Endodermal cell (in vitro differentiated cells): Measurements from ENCODE around the gene GDF9. TPM values are rescaled to one million over a fixed set of nuclear protein-coding genes. Genes with fewer than 3 reads are reported as not detected.

ENCODE experiments used
- DNase-seq: peaks from one replicate; pipeline ENCODE4 v3.0.0-alpha.2; 2017
- H3K27ac ChIP-seq: 2 replicates; pipeline ENCODE4 v1.5.1; 2013; ENCODE audit warnings: mild to moderate bottlenecking, low read depth, low read length, moderate library complexity
- H3K27me3 ChIP-seq: 2 replicates; pipeline ENCODE4 v1.6.1; 2013; ENCODE audit warnings: mild to moderate bottlenecking, low read length, moderate library complexity; ENCODE audit not compliant: insufficient read depth, control insufficient read depth, poor library complexity, severe bottlenecking
- H3K36me3 ChIP-seq: 2 replicates; pipeline ENCODE4 v1.7.0; 2013; ENCODE audit warnings: mild to moderate bottlenecking, low read length, moderate library complexity; ENCODE audit not compliant: control insufficient read depth, insufficient read depth
- H3K4me1 ChIP-seq: one replicate; pipeline ENCODE4 v1.7.0; 2013; ENCODE audit warnings: low read length; ENCODE audit not compliant: control insufficient read depth, insufficient read depth
- H3K4me3 ChIP-seq: 2 replicates; pipeline ENCODE4 v1.5.1; 2013; ENCODE audit warnings: mild to moderate bottlenecking, low read length, moderate library complexity
- H3K9ac ChIP-seq: 2 replicates; pipeline ENCODE4 v1.6.1; 2013; ENCODE audit warnings: mild to moderate bottlenecking, low read length, moderate library complexity; ENCODE audit not compliant: poor library complexity, severe bottlenecking; ENCODE audit errors: extremely low read depth
- H3K9me3 ChIP-seq: 2 replicates; pipeline ENCODE4 v1.6.1; 2013; ENCODE audit warnings: mild to moderate bottlenecking, low read length, moderate library complexity; ENCODE audit not compliant: control insufficient read depth
- H3K27ac Mint-ChIP-seq: 2 replicates; pipeline ENCODE4 v1.8.0; 2020; ENCODE audit warnings: mixed read lengths
- H3K27me3 Mint-ChIP-seq: 2 replicates; pipeline ENCODE4 v1.8.0; 2021; ENCODE audit warnings: mild to moderate bottlenecking, mixed read lengths; ENCODE audit not compliant: insufficient read depth
- H3K36me3 Mint-ChIP-seq: 2 replicates; pipeline ENCODE4 v1.8.0; 2020; ENCODE audit warnings: low read depth, mixed read lengths
- H3K4me1 Mint-ChIP-seq: 2 replicates; pipeline ENCODE4 v1.8.0; 2020; ENCODE audit warnings: mixed read lengths
- H3K4me3 Mint-ChIP-seq: 2 replicates; pipeline ENCODE4 v1.8.0; 2020; ENCODE audit warnings: mild to moderate bottlenecking, moderate library complexity, mixed read lengths
- H3K9me3 Mint-ChIP-seq: 2 replicates; pipeline ENCODE4 v1.8.0; 2020; ENCODE audit warnings: mild to moderate bottlenecking, mixed read lengths
- WGBS, 2 experiments: methylation state at CpG; one replicate each; pipeline versions ENCODE4 v1.1.5 to v1.1.7; 2013; ENCODE audit warnings: missing lambda C conversion rate in 2 of 2, mixed read lengths in 1 of 2; ENCODE audit not compliant: insufficient coverage in 1 of 2, insufficient read length in 1 of 2; 5-methylcytosine and 5-hydroxymethylcytosine counted together
- total RNA-seq, 2 donors: library from RNA; stranded (reverse); fragmentation: NEBNext Ultra II Directional in 1 of 2; extraction: Animal tissue kit (Norgen Biotek cat#: 25700) in 1 of 2; gene quantifications; 2 replicates in 1 of 2; 3 replicates in 1 of 2; pipeline ENCODE4 v1.2.1, GENCODE V29; 2021
- TF ChIP-seq, protein P1 (sequence below): fragments of 200-600 bp; sonication (generic); conservative IDR thresholded peaks from 2 replicates; pipeline ENCODE4 v1.5.0; 2021; ENCODE audit warnings: antibody characterized with exemption, mild to moderate bottlenecking

GDF9 gene
- total RNA-seq, 2 donors from 2014 or later: 0.26 to 0.33 TPM

DNA sequence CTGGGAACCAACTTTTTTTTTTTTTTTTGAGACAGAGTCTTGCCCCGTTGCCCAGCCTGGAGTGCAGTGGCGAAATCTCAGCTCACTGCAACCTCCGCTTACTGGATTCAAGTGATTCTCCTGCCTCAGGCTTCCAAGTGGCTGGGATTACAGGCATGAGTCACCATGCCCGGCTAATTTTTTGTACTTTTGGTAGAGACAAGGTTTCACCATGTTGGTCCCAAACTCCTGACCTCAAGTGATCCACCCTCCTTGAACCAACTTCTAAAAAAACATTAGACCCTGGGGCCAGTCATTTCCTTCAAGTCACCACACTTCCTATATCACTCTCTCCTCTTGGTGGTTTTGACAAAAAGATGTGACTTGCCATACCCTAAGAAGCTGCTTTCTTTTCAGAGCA lies 25.0 kb downstream of the GDF9 start:
- Mint-ChIP-seq H3K27ac (no peak overlapping the region), H3K9me3 (no peaks in the 10 kb centered on the region), H3K4me1 (peaks cover 8% of the 10 kb centered on the region), H3K27me3 (no peaks in the 10 kb centered on the region), H3K4me3 (no peak overlapping the region), H3K36me3 (no peaks in the 10 kb centered on the region)
- TF ChIP-seq, protein P1, sequence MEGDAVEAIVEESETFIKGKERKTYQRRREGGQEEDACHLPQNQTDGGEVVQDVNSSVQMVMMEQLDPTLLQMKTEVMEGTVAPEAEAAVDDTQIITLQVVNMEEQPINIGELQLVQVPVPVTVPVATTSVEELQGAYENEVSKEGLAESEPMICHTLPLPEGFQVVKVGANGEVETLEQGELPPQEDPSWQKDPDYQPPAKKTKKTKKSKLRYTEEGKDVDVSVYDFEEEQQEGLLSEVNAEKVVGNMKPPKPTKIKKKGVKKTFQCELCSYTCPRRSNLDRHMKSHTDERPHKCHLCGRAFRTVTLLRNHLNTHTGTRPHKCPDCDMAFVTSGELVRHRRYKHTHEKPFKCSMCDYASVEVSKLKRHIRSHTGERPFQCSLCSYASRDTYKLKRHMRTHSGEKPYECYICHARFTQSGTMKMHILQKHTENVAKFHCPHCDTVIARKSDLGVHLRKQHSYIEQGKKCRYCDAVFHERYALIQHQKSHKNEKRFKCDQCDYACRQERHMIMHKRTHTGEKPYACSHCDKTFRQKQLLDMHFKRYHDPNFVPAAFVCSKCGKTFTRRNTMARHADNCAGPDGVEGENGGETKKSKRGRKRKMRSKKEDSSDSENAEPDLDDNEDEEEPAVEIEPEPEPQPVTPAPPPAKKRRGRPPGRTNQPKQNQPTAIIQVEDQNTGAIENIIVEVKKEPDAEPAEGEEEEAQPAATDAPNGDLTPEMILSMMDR: no peak
- Histone ChIP-seq H3K4me3 (no peak overlapping the region), H3K4me1 (no peaks in the 10 kb centered on the region), H3K27me3 (no peaks in the 10 kb centered on the region), H3K9me3 (no peaks in the 10 kb centered on the region), H3K36me3 (no peaks in the 10 kb centered on the region), H3K9ac (no peak overlapping the region), H3K27ac (no peak overlapping the region)
- 90 to 93% methylated on average over 4 of the region's 4 CpGs for WGBS, 2 experiments
- no peak for DNase-seq

DNA sequence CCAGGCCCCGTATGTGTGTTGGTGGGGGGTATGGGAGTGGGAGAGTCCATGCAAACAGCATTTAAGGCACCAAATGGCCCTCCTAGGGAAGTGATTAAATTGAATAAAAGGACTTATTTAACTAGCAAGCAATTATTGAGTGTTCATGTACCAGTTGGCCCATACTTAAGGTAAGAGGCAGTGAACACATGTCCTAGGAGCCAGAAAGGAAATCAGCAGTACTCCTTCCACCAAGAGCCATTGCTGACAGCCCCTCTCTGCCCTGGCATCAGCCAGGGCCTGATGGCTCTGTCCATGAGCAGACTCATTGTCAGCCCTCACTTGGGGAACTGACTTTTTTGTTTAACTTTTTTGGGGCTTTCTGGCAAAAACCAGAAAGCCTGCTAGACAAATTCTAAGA lies 25.4 kb downstream of the GDF9 start:
- H3K4me1 Mint-ChIP-seq: peaks cover 8% of the 10 kb centered on the region
- Histone ChIP-seq H3K9me3 (no peaks in the 10 kb centered on the region), H3K4me1 (no peaks in the 10 kb centered on the region), H3K4me3 (no peak overlapping the region), H3K36me3 (no peaks in the 10 kb centered on the region), H3K9ac (no peak overlapping the region), H3K27me3 (no peaks in the 10 kb centered on the region), H3K27ac (no peak overlapping the region)
- H3K36me3 Mint-ChIP-seq: no peaks in the 10 kb centered on the region
- DNase-seq: peak; percentile 25
- 83 to 96% methylated on average over 1 of the region's 1 CpG for WGBS, 2 experiments
- TF ChIP-seq, protein P1: no peak
- H3K4me3 Mint-ChIP-seq: no peak overlapping the region
- H3K9me3 Mint-ChIP-seq: no peaks in the 10 kb centered on the region
- no peaks in the 10 kb centered on the region for H3K27me3 Mint-ChIP-seq
- H3K27ac Mint-ChIP-seq: no peak overlapping the region

DNA sequence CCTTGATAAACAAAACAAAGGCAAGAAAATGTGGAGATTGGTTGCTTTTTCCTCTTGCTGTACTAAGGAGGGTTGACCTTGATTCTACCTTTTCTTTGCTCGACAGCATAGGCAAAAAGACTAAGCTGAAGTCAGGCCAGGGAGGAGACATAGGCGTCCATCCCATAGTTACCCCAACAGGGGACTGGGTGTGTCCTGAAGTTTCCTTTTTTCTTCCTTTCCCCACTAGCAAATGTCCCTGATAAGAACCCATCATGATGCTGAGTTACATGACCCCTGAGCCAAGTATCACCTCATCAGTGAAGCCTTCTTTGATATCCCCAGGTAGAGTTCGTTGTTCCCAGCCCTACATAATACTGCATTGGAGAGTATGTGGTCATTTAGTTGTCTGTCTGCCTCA lies 26.0 kb downstream of the GDF9 start:
- H3K36me3 Mint-ChIP-seq: no peaks in the 10 kb centered on the region
- TF ChIP-seq, protein P1: no peak
- H3K4me1 Mint-ChIP-seq: peaks cover 8% of the 10 kb centered on the region
- no peaks in the 10 kb centered on the region for H3K27me3 ChIP-seq
- WGBS, 2 experiments: 92 to 100% methylated on average over 1 to 3 of the region's 3 CpGs
- no peak overlapping the region for H3K27ac Mint-ChIP-seq
- H3K9me3 ChIP-seq: no peaks in the 10 kb centered on the region
- no peaks in the 10 kb centered on the region for H3K36me3 ChIP-seq
- no peak overlapping the region for H3K9ac ChIP-seq
- no peak overlapping the region for H3K4me3 ChIP-seq
- no peaks in the 10 kb centered on the region for H3K4me1 ChIP-seq
- H3K4me3 Mint-ChIP-seq: no peak overlapping the region
- peak; percentile 23 for DNase-seq
- no peaks in the 10 kb centered on the region for H3K9me3 Mint-ChIP-seq
- no peaks in the 10 kb centered on the region for H3K27me3 Mint-ChIP-seq
- H3K27ac ChIP-seq: no peak overlapping the region
